Adipose tissue (tissue), 3 donors: Measurements from ENCODE around the gene NXPH2. TPM values are rescaled to one million over a fixed set of nuclear protein-coding genes. Genes with fewer than 3 reads are reported as not detected.
"Not testable (repeated sequence)": the region's sequence is repeated elsewhere in the genome, so short reads cannot be mapped to it uniquely, and the experiment has no call there.

Experiments used
- H3K27ac ChIP-seq: one replicate; pipeline ENCODE4 v1.5.1; 2013; ENCODE audit warnings: low read depth, low read length
- WGBS, 3 donors: extraction: QIAGEN DNeasy Blood & Tissue Kit; methylation state at CpG; one replicate each; pipeline ENCODE4 v1.1.7; 2013; 5-methylcytosine and 5-hydroxymethylcytosine counted together
- polyA plus RNA-seq, 3 donors: library from polyadenylated mRNA; stranded (reverse); fragments of 200-250 nt; gene quantifications; one replicate each; pipeline ENCODE4 v1.2.3, GENCODE V29; 2013
- donor health status: healthy with polysubstance abuse.
- donor health status: Bipolar disorder and iron deficiency.
- donor health status: healthy.

Gene NXPH2
- polyA plus RNA-seq, 3 donors: not detected

DNA sequence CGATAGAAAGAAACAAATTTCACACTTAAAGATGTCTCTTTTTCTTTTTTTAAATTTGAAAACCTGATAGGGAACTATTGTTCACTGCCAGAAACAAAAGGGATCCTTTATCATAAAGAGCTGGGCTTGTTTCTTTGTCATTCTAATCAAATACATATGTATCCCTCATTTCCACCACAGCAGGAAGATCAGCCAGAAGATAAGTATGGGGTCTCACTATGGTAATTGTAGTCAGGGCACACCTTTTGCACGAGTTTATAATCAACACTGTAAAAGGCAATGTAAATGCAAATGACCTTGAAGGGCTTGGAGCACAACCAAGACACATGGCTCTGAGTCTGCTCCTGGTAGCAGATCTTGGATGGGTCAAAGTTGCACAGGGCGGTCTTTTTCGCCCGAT is 109.5 kb downstream of the NXPH2 start:
- H3K27ac ChIP-seq: no peak overlapping the region
- 79 to 85% (median 82%) methylated on average over 5 of the region's 5 CpGs for WGBS, 3 donors

DNA sequence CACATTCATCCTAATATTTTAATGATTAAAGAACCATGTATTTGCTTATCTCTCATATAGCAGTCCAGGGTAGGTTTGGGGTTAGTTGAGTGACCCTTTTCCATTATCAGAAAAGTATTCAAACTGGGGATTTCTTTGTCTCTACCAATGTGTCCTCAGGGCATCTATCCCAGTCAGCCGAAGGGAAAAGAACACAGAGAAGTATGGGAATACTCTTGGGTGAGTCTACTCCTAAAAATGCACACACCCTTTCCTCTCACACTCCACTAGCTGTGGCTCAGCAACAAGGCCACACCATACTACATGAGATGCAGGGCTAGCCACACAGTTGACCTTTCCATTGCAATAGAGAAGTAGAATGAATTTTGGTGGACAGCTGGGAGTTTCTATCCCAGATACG is 114.3 kb downstream of the NXPH2 start:
- WGBS, 3 donors: 72 to 91% (median 79%) methylated on average over 2 of the region's 2 CpGs
- no peak overlapping the region for H3K27ac ChIP-seq

DNA sequence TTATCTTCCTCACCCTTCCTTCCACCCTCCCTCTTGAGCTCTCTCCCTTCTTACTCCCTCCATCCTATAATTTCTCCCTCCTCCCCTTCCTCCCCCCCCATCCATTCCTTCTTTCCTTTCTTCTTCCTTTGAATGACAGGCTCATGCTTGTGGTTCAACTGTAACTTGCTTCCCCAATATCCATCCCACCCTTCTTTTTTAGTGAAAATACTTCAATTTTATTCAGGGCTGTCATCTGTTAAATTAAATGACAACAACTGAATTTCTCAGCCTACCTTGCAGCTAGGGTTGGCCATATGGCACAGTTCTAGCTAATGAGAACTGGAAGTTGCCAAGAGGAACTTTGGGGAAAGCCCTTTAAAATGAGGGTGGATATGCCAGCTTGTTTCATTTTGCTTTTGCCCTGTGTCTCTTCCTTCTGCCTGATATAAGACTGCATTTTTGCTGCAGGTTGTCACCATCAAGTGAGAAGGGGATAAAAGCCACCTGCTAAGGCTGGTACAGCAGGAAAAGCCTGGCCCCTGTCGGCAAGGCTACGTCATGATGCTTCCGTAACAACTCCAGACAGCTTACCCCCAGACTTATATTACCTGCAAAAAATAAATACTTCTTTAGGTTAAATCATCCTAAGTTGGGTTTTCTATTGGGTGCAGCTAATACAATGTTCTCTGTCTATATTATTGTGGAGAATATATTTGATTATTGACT is 121.8 kb downstream of the NXPH2 start:
- 83 to 90% (median 89%) methylated on average over 3 of the region's 3 CpGs for WGBS, 3 donors
- H3K27ac ChIP-seq: no peak overlapping the region

DNA sequence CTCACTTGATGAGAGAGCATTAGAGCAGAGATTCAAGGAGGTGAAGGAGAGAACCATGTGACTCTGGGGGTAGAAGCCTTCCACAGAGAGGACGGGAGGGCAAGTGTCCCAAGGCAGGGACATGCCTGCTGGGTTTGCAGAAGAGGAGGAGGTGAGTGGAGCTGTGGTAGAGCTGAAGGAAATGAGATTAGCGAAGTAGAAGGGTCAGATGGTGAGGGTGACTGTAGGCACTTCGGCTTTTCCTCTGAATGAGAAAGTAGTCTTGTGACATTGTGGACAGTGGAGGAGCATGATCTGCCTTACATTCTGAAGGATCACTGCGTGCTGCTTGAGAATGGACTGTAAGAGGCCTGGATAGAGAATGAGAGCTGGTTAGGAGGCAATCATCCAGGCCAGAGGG is 126.0 kb downstream of the NXPH2 start:
- whole genome bisulfite sequencing, 3 donors: 65 to 94% (median 72%) methylated on average over 4 of the region's 4 CpGs
- no peak overlapping the region for H3K27ac ChIP-seq

DNA sequence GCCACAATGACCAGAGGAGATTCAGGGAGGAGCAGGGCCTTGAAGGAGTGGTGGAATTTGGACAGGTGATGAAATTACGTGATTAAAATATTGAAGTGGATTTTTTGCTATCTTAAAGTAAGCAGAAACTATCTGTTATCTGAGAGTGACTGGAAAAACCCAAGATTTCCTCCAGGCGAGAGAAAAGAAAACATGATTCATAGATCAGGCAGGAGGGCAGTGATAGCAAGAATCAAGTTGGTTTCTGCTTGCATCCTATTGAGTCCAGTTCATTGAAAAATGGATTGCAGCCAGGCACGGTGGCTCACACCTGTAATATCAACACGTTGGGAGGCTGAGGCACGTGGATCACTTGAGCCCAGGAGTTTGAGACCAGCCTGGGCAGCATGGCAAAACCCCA is 127.8 kb downstream of the NXPH2 start:
- H3K27ac ChIP-seq: no peak overlapping the region
- 79 to 81% (median 81%) methylated on average over 5 of the region's 5 CpGs for WGBS, 3 donors

DNA sequence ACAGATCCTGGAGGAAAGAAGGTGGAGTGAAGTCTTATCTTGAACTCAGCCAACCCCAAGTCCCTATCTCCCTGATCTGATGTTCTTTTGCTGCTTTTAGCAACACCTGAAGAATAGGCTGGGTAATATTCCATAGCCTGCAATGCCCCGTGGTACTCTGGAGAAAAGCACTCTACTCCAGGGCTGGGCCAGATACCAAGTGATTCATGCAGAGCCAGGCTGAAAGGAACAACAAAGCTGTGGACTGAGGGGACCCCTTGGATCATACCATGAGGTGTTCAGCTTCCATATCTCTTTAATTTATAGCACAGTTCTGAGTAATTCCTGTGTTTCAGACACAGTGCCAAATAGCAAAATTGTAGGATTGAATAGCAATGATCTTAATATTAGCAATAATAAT is 130.6 kb downstream of the NXPH2 start:
- WGBS, 3 donors: 27 to 60% (median 54%) methylated on average over 1 of the region's 1 CpG
- no peak overlapping the region for H3K27ac ChIP-seq

DNA sequence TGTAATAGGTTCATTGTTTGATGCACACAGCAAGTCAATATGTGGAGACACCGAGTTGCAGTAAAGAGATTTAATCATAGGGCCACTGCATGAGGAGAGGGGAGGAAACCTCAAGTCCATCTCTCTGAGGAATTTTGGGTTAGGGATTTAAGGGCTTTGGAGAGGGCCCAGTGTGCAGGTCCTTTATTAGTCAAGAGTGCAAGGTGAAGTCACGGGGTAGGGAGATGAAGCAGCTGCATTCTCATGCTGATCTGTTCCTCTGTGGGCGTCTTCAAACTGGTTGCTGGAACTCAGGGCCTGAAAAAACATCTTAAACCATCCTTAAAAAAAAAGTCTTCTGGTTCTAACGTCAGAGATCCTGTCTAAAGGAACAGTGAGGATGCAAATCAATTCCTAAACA is 131.6 kb downstream of the NXPH2 start:
- WGBS, 3 donors: 45 to 71% (median 60%) methylated on average over 4 of the region's 4 CpGs
- H3K27ac ChIP-seq: no peak overlapping the region

DNA sequence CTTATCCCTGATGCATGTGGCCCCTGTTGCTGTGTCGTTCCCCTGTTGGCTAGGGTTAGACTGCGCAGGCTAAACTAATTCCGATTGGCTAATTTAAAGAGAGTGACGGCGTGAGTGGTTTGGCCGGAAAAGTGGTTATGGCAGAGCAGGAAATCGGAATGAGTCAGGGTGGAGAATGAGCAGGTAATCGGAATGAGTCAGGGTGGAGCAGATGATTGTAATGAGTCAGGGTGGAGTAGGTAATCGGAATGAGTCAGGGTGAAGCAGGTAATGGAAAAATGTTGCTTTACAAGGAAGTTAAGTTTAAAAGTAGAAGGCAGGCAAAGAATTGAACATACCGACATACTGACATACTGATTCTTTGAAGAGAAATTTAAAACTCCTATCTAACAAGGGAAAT is 135.4 kb downstream of the NXPH2 start:
- WGBS, 3 donors: 93 to 95% (median 94%) methylated on average over 10 of the region's 10 CpGs
- not testable (repeated sequence) for H3K27ac ChIP-seq

DNA sequence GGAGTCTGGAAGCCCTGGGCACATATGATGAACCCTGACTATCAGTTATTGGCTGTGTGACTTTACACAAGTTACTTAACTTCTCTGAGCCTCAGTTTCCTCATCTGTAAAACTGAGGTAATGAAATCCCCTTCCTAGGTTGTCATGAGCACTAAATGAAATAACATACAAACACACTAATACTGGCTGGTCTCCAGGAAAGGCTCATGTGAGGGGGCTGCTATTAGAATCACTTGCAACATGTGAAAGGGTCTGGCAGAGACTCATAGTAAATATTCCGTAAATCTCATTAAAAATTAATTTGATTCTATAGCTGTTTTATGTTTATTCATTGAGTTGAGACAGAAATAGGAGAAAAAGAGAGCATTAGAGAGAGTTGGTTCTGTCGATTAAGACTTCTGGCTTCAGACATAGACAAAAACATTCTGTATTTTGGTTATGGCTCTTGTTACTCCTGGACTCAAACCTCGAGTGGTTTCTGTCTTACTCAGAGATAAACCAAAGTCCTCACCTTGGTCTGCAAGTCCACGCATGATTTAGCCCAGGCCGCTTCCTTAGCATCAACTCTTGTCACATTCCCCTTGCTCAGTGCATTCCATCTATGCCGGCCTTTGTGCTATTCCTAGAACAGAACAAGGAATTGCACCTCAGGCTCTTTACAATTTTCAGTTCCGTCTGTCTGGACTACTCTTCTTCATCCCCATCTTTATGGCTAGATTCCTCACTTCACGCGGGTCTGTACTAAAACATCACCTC is 139.1 kb downstream of the NXPH2 start:
- 72 to 86% (median 84%) methylated on average over 9 of the region's 9 CpGs for WGBS, 3 donors
- no peak overlapping the region for H3K27ac ChIP-seq

DNA sequence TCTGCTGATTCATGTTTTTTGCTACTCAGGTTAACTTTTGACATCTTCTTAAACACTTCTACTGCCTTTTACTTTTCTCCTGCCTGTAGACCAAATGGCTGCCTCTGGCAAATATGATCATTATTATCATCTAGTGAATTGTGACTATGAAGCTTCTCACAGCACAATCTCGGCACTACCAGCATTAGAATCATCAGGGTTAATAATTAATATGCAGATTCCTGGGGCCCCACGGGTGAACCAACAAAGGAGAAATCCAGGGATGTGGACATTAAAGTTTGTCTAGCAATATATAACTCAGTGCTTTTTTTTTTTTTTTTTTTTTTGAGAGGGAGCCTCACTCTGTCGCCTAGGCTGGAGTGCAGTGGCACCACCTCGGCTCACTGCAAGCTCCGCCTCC is 142.5 kb downstream of the NXPH2 start:
- no peak overlapping the region for H3K27ac ChIP-seq
- WGBS, 3 donors: 54 to 94% (median 78%) methylated on average over 2 to 5 of the region's 5 CpGs

DNA sequence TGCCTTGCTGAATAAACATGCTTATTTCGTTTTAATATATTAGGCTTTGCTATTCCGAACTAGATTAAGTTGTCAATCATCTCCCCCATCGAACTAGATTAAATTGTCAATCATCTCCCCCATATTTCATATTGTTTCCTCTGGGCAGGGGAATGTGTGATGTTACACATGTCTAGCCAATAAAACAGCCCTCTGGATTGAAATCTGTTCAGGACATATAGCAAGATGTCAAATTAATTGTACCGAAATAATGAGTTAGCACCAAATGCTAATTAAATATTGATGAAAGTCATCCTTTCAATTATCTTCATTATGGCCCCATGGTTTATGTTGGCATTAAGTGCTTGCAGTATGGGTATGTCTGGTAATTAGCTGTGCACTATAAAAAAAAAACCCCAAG is 143.1 kb downstream of the NXPH2 start:
- 87 to 88% (median 87%) methylated on average over 4 of the region's 4 CpGs for WGBS, 3 donors
- H3K27ac ChIP-seq: no peak overlapping the region

DNA sequence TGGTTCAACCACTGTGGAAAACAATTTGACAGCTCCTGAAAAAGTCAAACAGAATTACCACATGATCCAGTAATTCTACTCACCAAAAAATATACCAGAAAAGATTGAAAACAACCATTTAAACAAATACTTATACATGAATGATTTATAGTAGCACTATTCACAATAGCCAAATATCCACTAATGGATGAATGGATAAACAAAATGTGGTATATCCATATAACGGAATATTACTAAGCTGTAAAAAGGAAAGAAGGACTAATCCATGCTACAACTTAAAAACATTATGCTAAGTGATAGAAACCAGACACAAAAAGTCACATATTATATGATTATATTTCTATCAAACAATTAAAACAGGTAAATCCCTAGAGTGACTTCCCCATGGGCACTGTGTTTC is 147.1 kb downstream of the NXPH2 start:
- 86 to 97% (median 95%) methylated on average over 1 of the region's 1 CpG for WGBS, 3 donors

DNA sequence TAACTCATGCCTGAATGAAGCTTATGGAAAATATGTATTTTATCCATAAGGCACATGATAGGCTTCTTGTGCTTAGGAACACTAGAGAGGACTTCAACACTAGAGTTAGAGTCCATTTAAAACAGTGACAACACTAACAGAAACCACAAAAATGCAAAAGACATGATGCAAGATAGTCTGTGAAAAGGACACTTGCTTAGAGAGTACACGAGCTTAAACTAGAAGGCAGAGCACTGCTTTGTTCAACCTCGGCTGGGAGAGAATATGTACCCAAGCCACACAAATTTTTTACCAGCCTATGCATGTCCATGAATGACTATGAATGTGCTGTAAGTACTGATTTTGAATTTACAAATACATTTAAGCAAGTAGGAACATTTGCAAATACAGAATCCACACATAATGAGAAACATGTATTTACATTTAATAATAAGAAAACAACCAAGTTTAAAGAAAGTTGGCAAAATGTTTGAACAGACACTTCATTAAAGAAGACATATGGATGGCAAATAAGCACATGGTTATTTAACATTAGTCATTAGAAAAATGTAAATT is 148.0 kb downstream of the NXPH2 start:
- WGBS, 3 donors: 60 to 68% (median 62%) methylated on average over 2 of the region's 2 CpGs
- H3K27ac ChIP-seq: no peak overlapping the region

More for the DNA sequence above, 147.1 kb downstream of the NXPH2 start:
- H3K27ac ChIP-seq: no peak overlapping the region

DNA sequence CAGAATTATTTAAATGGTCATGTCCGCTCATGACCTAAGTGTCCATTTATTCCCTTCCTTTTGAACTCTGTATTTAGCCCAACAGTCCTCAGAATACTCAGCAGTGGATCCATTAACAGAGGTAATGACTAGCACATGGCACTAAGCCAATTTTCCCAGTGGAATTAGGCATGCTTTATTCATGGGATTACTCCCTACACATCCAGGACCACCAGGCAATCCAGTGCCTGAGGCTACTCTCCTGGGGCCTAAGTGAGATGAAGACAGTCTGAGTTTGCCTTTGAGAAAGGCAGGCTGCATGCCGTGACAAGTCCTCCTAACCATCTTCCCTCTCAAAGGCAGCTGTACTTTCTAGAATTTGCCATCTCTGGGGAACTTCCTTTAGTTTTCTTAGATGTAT is 150.0 kb downstream of the NXPH2 start:
- H3K27ac ChIP-seq: no peak overlapping the region
- WGBS, 3 donors: 81 to 93% (median 85%) methylated on average over 2 of the region's 2 CpGs

DNA sequence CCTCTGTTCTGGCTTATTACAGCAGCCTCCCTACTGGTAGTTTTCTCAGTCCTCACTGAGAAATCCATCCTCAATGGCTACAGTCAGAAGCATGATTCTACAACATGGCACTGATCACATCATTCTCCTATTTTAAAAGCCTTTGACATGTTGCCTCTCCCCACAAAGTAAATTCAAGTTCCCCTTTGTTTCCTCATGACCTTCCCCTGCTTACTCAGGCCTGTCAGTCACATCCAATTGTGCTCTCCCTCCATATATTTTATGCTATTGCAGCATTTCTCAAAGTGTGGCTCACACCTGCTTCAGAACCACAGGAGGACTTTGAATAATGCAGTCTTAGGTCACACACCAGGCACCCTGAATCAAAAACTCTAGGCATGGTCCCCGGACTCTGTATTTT is 154.0 kb downstream of the NXPH2 start:
- WGBS, 3 donors: 93 to 96% (median 95%) methylated on average over 1 of the region's 1 CpG
- H3K27ac ChIP-seq: no peak overlapping the region

DNA sequence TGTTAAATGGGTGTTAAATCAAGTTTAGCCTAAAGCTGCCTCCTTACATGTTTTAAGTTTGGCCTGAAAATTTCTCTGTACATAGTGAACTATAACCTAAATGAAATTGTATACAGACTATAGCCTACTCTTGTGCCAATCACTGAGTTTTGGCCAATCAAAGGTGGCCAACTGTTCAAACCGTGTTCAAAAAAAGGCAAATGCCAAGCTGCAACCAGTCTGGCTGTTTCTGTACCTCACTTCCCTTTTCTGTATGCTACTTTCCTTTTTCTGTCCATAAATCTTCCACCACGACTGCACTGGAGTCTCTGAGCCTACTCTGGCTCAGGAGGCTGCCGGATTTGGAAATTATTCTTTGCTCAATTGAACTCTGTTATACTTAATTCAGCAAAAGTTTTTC is 157.6 kb downstream of the NXPH2 start:
- H3K27ac ChIP-seq: no peak overlapping the region
- WGBS, 3 donors: 33 to 77% (median 38%) methylated on average over 3 of the region's 3 CpGs

DNA sequence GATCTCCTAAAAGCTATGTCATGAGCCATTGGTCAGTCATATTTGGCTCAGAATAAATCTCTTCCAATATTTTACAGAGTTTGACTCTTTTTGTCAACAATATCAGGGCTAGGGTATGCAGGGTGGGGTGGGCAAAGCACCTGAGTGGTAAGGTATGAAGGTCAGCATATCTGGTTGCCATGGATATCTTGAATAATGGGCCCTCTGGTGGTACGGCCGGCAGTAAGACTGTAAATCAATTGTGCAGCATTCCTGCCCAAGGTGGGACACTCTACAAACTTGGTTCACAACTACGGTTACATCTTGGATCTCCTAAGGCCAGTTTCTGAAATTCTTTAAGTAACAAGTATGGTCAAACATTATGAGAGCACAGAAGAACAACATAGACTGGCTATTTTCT is 159.1 kb downstream of the NXPH2 start:
- no peak overlapping the region for H3K27ac ChIP-seq
- WGBS, 3 donors: 24 to 75% (median 62%) methylated on average over 3 of the region's 3 CpGs

DNA sequence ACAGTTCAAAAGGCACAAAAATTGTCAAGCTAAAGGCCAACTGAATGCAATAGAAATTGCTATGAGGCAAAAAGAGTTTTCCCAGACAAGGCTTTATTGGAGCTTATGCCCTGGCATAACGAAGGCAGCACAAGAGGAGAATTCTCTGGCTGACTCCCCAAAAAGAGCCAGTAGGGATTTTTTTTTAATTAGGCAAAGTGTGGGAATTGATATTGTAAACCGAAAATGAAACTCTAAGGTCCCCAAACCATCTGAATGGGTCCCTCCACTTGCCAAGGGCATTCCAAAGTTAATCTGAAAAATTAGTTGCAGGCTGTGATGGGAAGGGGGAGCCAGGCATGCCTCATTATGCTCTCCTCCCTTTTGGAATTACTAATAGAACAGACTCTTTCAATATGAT is 159.8 kb downstream of the NXPH2 start:
- no peak overlapping the region for H3K27ac ChIP-seq
- WGBS, 3 donors: 57 to 83% (median 62%) methylated on average over 2 of the region's 2 CpGs
